Inflammatory macrophage treated with lipopolysaccharide for 1 hour (primary cell): ENCODE measurements around the gene FBLN2.
"Not testable (repeated sequence)": the region's sequence is repeated elsewhere in the genome, so short reads cannot be mapped to it uniquely, and the experiment has no call there.

Experiments used
- DNase-seq, 2 donors: peaks; one replicate each; pipeline ENCODE4 v3.0.0-alpha.2; 2020 to 2022

FBLN2 gene

DNA sequence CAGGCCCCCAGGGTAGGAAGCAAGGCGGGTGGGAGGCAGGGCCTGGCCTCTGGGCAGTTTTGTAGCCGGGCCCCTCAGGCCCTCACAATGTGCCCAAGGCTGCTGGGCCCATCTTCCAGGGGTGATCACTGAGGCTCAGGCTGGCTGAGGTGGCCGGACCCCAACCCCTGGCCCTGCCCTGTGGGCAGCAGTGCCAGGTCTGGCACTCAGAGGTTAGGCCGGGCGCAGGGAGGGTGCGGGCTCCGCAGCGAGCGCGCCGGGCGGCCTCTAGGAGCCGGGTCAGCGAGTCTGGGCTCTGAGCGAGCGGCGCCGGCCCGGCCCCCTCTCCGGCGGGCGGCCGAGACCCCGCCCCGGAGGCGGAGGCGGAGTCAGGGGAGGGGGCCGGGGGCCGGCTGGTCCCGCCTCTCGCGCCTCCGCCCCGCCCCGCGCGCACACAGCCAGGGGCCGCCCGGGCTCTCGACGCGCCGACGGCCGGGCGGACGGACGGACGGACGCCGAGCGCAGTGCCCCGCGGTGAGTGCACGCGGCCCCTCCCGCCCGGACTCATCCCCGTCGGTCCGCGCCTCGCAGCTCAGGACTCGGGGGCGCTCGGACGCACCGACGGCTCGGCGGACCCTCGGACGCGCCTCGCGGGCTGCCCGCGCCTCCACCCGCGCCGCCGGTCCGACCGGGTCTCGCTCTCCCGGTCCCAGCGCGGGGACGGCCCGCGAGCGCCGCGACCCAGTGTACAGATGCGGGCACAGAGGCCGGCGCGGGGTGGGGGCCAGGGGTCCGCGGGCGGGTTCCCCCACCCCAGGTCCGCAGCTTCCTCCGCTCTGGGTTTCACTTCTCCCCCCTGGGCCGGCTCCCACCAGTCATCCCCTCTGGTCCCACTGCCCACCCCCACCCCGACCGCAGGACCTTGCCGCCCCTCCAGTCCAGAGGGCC is at the start of gene FBLN2:
Gene FBLN2 (plus strand): TSS at position 430 of the 927 bp plus-strand sequence. CDS start 21,231 bp downstream, outside the sequence.
- DNase-seq = no peak

DNA sequence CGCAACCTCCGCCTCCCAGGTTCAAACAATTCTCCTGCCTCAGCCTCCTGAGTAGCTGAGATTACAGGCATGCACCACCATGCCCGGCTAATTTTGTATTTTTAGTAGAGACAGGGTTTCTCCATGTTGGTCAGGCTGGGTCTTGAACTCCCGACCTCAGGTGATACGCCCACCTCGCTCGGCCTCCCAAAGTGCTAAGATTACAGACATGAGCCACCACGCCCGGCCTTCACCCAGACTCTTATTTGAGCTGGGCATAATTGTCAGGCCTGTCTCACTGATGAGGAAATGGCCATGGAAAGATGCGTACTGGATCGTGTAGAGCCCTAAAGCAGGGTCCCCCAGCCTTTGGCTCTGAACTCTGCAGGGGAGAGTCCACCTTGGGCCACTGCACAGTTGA is 49.7 kb upstream of the FBLN2 start:
- DNase-seq = not testable (repeated sequence)

DNA sequence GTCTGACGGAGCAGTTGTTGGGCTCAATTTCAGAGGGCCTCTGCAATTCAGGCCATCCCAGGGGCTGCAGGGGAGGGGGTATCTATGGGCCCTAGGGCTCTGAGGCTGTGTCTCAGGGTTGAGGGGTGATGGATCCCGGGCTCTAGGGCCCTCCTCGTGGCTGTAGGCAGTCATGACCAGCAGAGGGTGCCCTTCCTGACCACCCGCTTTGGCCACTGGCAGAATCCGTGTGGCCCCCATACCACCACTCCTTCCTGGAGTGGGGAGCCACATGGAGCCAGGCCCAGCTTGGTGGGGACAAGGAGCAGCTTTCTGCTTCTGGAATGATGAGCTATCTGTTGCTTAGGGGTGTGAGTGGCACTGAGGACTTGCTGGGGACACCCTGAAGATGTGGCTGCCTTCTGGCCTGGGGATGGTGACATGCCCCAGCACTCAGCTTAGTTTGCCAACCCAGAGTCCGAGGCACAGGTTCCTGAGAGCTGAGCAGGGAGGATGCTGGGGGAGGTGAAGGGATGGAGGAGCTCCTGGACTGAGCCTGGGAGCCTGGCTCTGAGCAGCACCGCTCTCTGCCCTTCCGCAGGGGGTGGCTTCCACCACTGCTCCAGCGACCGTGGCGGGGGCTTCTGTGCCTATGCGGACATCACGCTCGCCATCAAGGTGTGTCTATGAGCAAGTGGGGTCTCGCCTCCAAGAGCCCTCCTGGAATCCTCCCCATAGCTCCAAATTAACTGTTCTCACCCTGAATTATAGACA is 48.6 kb upstream of the FBLN2 start:
- DNase-seq = peak in 1 of 2 donors; percentile 25

DNA sequence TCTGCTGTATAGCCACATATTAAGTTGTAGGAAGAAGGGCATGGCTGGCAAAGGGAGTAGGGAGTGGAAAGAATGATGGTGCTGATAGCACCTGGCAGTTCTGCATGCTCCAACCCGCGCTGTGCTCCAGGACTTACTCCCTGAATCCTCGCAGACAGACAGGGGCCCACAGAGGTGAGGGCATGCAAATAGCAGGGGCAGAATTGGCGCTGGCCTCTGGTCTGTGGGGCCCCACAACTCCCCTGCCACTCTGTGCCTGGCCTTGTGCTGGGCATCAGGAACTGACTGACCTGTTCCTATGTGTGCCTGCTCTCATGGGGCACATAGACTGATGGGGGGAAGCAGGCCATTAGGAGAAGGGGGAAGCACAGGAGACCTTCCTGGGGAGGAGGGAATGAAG is 47.9 kb upstream of the FBLN2 start:
- no peak for DNase-seq

- DNase-seq = no peak
Observed at GRCh38 chr3:13501521-13501920, 47.4 kb upstream of the FBLN2 start.

- DNase-seq = no peak
Observed at GRCh38 chr3:13501958-13502790, 46.8 kb upstream of the FBLN2 start.

GRCh38 chr3:13502791-13503060 is 46.2 kb upstream of the FBLN2 start:
- DNase-seq = no peak

- DNase-seq = no peak
Observed at GRCh38 chr3:13504161-13504831, 44.6 kb upstream of the FBLN2 start.

DNA sequence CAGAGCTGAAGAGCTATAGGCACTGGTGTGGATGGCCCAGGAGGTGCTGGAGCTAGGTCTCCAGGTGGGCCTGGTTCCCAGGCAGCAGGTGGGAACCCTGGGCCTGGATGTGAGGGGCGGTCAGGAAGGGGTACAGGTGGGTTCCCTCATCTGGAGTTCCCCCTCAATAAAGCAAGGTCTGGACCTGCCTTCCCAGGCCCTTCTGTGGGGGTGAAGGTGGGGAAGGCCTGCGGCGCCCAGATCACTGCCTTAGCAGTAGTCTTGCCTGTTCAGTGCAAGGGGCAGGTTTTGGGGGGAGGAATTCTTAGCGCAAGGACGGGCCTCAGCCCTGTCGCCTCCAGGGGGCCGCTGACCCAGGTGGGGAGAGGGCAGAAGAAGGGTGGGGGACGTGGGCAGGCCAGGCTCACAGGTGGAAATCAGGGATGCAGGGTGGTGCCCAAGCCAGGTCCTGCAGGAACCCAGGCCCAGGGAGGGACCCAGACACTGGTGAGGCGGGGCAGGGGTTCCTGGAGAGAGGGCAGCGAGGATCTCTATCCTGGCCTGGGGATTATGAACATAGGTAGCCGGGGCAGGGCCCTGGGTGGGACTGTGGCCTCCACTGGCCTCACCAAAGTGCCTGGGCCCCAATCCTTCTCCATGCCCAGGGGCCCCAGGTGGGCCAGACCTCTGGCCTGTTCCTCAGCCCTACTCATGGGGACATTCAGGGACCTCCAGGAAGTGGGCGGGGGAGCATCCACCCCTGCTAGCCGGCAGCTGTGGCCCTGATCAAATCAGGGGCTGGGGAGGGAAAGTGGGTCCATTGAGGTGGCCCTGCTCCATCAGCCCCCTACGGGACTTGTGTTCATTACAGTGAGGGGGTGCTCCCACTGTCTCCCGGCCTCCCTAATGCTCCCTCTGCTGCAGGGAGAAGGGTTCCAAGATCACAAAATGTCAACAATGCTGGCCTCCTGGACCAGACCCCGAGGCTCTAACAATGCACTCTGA is 43.5 kb upstream of the FBLN2 start:
- no peak for DNase-seq

DNA sequence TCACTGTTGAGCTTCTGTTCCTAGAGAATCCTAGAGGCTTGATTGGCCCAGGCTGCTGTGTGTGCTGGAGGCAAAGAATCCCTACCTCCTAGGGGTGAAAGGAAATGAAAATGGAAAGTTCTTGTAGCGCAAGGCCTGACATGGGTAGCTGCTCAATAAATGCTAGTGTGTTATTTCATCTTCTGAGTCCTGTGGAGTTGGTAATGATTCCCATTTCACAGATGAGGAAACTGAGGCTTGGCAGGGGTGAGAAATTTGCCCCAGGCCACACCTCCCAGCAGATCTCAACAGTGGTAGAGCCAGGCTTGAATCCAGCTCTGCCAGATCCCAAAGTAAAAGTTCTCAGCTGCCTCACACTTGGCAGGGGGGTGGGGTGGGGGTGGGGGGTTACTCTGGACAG is 42.7 kb upstream of the FBLN2 start:
- no peak for DNase-seq

DNA sequence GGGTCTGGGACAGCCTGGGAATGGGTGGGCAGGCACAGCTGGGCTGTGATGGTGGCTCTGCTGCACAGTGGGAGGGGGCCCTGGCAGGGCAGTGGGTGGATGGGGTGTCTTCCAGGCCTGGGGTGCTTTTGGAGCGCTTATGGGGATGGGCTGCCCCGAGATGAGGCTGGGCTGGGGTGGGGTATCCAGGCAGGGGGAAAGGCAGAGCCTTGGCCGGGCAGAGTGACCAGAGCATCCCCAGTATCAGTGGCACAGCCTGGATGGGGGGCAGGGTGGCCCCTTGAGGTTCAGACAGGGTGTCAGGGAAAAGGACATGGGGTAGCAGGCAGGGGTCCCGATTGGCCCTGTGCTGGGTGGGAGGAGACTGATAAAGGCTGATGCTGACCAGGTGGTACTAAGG is 42.2 kb upstream of the FBLN2 start:
- DNase-seq = no peak

- no peak for DNase-seq
Observed at GRCh38 chr3:13507247-13507569, 41.7 kb upstream of the FBLN2 start.

GRCh38 chr3:13507570-13508339 is 41.2 kb upstream of the FBLN2 start:
- no peak for DNase-seq

DNA sequence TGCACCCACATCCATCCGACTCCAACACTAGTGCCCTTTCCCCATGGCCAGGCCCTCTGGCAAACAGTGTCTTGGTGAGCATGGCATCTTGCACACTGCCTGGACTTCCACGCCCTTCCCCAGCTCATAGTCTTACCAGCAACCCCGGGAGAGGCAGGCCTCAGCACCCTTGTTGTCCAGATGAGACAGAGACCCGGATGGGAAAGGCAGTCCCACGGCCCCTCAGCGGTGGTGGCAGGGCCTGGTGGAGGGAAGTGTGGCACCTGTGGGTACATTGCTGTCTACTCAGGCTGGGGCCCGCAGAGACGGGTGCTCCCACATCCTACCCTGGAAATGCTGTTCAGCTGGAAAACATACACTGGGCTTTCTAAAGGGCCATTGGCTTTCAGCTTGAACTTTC is 40.4 kb upstream of the FBLN2 start:
- DNase-seq = no peak

DNA sequence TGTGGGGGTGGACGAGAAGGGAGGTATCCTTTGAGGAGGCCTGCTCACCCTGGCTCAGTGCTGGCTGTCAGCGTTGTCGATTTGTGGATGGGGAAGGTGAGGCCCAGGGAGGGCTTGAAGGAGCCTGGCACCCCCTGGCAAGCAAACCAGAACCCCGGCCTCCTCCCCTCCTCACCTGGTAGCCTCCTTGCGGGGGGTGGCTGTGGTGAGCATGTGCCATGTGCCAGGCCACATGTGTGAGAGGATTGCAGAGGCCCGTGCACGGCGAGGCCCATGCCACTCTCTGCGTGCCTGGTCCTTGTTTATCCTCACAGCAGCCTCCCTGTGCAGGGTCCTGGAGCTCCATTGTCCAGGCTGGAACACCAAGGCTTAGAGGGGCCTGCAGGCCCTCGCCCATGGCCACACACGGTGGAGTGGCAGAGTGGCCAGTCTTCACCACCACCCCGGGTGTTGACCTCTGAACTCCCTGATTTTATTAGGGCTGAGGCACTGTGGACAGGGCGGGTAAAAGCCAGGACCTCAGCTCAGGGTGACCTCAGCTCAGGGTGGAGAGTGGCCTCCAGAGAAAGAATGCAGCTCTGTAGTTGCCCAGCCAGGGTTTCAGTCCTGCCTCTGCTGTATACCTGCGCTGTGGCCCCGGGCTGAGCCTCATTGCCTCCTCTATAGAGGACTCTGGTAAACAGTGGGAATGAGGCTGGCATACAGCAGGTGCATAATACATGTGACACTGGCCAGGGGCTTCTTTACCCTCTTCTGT is 39.7 kb upstream of the FBLN2 start:
- DNase-seq = no peak

DNA sequence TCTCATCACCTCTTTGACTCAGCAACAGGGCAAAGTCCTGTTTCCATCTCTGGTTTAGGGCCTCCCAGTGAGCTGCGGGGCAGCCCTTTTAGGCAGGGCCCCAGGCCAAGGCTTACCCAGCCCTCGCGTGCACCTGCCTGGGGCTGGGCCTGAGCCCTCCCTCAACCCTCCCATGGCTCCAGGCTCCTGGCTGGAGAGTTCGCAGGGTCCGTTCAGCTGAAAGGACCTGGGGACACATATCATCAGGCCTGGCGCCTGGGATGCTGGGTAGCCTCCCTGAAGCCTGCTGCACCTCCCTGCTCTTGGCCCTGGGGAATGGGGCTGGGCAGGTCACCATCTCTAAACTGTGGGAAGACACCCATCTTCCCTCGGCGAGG is 39.1 kb upstream of the FBLN2 start:
- no peak for DNase-seq

DNA sequence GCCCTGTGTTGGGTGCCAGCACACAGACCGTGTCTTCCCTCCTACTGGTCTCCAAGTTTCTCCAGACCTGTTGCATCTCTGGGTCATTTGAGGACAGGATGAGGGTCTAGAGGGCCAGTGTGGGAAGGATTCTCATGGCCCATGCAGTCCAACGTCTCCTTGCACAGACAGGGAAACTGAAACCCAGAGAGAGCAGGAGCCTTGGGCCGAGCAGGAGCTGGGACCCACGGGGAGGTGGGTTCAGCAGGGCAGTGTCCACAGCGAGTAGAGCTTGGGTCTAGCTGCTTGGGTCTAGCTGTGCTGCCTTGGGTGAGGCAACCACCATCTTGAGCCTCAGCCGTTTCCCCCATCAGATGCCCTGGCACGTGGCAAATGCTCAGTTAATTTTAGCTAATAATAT is 36.5 kb upstream of the FBLN2 start:
- no peak for DNase-seq

DNA sequence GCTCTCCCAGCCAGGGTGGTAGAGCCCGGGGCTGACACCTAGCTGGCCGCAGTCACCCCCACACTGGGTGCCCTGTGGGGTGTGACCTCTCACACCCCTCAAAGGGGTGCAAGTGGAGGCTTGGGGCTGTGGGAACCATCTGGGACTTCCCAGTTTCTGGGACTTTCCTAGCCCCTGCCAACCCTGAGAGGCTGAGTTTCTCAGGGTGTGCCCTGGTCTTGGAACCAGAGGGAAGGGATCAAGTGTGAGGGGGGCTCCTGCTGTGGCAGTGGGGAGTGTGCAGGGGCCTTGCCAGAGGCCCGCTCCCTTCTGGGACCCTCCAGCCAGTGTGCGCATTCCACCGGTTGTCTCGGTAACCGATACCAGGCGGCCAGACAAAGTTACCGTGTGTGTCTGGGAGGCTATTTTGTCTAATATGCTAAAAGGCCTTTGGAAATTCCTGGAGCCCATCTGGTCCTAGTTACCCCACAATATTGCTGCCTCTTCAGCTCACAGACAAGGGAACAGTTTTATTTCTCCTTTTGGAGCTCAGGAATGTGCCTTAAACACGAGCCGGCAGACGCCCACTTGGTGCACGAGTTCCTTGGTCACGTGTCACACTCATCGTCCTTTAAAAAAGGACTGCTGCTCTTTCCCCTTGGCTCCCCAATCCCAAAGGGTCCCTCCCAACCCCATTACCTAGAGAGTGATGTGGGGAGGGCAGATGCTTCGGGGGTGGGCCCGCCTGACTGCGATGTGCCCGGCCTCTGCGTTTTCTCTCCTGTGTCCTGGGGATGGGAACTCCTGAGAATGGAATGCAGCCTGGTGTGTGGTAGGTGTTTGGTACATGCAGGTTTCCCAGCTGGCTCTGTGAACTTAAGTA is 35.6 kb upstream of the FBLN2 start:
- peak in 1 of 2 donors; percentile 31 for DNase-seq

- no peak for DNase-seq
Observed at GRCh38 chr3:13513913-13514517, 34.9 kb upstream of the FBLN2 start.
